ENCODE results near the gene AP3B1.
A peak's percentile ranks its signal among the peaks of the same experiment; 100 is the strongest.

Gene AP3B1

GRCh38 chr5:77972469-77973252 is 321.8 kb downstream of the AP3B1 start:
- POLR2A ChIA-PET, result no interaction called here
- peak; percentile 23 for TF ChIP-seq CTCF (IDR thresholded peaks at IDR 0.05; ENCODE audit: insufficient read depth, low read length, missing control alignments)
- CTCF ChIA-PET, result interaction anchor here (0.8 to 1.2 kb wide), 2 partner anchors 8 to 11 kb away, joined by 3 to 4 read pairs; no protein-coding TSS in a partner anchor
- H3K4me3 ChIP-seq (ENCODE audit: low read depth, low read length), result peak overlapping the region; percentile 46
- DNase-seq (ENCODE audit: low read depth, low spot score), result no peak

DNA sequence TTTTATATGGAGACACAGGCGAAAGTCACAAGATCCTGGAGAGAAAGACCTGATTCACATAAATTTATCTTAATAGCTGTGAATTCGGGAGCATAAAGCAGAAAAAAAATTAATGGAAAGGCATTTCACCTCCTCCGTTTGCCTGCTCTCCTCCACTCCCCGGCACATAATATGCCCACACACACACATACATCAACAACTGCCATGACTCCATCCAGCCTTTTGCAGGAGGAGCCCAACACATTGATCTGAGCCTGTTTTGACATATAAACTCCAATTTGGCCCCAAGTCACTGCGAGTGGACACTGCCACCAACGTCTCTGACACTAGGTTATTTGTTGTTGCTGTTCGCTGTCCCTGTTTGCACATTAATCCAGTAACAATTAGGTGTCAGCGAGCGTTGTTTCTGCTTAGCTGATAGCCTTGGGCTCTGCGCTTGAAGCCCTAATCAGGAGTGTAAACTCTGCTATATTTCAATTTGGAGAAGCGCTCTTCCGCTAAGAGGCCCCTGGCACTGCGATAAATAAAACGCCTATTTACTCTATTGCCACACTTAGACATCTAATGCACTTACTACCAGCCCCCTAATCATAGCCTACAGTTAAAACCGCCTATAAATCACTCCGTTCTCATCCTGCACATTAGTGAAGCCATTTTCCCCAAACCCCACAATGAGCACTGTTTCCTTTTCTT is 322.6 kb downstream of the AP3B1 start:
- TF ChIP-seq CTCF (IDR thresholded peaks at IDR 0.05; ENCODE audit: insufficient read depth, low read length, missing control alignments), result no peak
- POLR2A ChIA-PET, result no interaction called here
- no peak for DNase-seq (ENCODE audit: low read depth, low spot score)
- CTCF ChIA-PET, result interaction anchor here (0.8 to 1.2 kb wide), 2 partner anchors 8 to 12 kb away, joined by 3 to 4 read pairs; no protein-coding TSS in a partner anchor
- peak overlapping the region; percentile 46 for H3K4me3 ChIP-seq (ENCODE audit: low read depth, low read length)

DNA sequence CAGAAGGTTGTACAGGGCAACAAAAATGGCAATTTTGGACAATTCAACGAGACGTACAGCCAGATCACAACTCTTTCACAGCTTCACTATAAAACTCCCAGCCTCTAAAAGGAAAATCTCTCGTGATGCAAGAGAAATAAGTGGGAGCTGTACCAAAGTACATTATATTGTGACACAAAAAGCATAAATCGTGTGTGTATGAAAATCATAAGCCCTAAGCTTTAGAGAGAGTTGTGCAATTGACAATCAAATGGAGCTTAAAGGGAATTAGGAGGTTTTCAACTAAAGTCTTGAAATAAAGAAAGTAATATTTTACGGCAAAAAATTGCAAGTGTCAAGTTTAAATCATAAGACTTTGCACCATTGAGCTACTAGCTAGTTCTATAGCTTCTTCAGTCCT is 323.6 kb downstream of the AP3B1 start:
- ChIA-PET POLR2A (no interaction called here), CTCF (no interaction called here)
- no peak for DNase-seq (ENCODE audit: low read depth, low spot score)
- no peak for TF ChIP-seq CTCF (IDR thresholded peaks at IDR 0.05; ENCODE audit: insufficient read depth, low read length, missing control alignments)
- no peak overlapping the region for H3K4me3 ChIP-seq (ENCODE audit: low read depth, low read length)

DNA sequence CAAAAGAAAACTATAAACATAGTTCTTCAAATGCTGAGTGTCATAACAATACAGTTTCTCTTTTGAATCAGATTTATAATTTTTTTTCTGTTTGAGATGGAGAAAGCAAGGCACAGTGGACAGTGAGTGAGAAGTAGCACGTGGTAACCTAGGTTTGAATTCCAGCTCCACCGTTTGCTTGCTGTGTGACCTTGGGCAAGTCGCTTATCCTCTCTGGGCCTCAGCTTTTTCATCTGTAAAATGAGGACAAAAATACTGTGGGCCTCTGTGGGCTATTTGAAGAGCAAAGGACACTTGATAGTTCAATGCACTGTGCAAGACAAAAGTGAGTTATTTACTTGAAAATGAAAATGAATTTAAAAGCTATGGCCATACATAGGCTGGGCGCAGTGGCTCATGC is 330.7 kb downstream of the AP3B1 start:
- DNase-seq (ENCODE audit: low read depth, low spot score), result no peak
- ChIA-PET POLR2A (no interaction called here), CTCF (interaction anchor here (0.9 to 1.5 kb wide), 2 partner anchors 8 to 9 kb away, joined by 3 to 5 read pairs; no protein-coding TSS in a partner anchor)
- no peak overlapping the region for H3K4me3 ChIP-seq (ENCODE audit: low read depth, low read length)
- TF ChIP-seq CTCF (IDR thresholded peaks at IDR 0.05; ENCODE audit: insufficient read depth, low read length, missing control alignments), result no peak

DNA sequence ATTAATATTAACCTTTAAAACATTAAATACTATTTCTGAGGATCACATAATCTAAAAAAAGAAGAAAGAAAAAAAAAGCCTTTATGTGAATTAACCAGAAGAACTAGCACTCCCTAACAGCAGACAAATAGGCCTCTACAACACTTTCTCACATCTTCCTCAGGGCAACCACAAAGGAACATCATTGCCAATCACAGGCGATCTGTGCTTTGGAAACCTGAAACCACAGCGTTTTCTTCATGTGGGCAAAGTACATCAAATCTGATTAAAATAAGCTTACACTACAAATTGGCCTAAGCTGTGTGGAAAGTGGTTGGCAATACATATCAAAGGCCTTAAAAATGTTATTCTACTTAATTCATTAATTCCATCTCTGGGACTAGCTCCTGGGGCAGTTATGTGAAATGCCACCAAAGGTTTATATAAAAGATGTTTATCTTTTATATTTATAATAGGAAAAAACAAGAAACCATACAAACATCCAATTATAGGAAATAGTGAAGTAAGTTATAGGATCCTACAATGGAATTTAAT is 333.6 kb downstream of the AP3B1 start:
- ChIA-PET CTCF (no interaction called here), POLR2A (no interaction called here)
- DNase-seq (ENCODE audit: low read depth, low spot score), result no peak
- no peak overlapping the region for H3K4me3 ChIP-seq (ENCODE audit: low read depth, low read length)
- no peak for TF ChIP-seq CTCF (IDR thresholded peaks at IDR 0.05; ENCODE audit: insufficient read depth, low read length, missing control alignments)

DNA sequence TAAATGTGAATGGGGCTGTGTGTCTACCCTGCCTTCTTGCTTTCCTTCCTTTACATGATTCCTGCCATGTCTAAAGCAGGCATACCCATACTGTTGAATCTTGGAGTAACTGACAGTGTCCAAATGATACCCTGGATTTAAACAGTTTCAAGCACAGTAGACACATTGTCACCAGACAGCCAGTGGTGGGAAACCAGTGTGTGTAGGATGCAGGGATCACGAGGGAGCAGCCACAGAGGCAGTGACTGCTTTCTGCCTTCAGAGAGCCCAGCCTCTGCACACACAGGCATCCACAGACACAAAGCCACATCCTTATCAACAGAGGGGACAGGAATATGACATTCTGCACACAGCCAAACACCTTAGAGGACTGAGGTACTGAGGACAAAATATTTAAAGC is 334.2 kb downstream of the AP3B1 start:
- ChIA-PET POLR2A (no interaction called here), CTCF (no interaction called here)
- TF ChIP-seq CTCF (IDR thresholded peaks at IDR 0.05; ENCODE audit: insufficient read depth, low read length, missing control alignments), result no peak
- DNase-seq (ENCODE audit: low read depth, low spot score), result no peak
- no peak overlapping the region for H3K4me3 ChIP-seq (ENCODE audit: low read depth, low read length)
